ENCODE results near the gene MED13L.

DNA sequence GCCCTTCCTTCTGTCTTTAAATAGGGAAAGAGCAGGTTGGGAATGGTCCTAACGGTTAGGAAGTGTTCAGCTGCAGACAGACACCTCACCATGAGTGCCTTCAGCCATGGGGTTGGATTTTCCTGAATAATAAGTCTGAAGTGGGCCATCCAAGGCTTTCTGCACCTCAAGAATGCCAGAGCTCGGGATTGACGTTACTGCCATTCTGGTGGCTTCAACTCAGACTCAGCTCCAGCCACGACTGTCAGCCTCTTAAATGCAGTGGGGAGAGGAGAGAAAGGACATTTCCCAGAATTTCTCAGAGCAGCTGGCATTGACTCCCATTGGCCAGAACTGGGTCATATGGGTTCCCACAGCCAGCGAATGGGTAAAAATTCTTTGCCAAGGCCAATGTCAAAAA, 363.4 kb downstream of the MED13L start:
- TF ChIP-seq, protein P1, sequence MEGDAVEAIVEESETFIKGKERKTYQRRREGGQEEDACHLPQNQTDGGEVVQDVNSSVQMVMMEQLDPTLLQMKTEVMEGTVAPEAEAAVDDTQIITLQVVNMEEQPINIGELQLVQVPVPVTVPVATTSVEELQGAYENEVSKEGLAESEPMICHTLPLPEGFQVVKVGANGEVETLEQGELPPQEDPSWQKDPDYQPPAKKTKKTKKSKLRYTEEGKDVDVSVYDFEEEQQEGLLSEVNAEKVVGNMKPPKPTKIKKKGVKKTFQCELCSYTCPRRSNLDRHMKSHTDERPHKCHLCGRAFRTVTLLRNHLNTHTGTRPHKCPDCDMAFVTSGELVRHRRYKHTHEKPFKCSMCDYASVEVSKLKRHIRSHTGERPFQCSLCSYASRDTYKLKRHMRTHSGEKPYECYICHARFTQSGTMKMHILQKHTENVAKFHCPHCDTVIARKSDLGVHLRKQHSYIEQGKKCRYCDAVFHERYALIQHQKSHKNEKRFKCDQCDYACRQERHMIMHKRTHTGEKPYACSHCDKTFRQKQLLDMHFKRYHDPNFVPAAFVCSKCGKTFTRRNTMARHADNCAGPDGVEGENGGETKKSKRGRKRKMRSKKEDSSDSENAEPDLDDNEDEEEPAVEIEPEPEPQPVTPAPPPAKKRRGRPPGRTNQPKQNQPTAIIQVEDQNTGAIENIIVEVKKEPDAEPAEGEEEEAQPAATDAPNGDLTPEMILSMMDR (IDR thresholded peaks at IDR 0.05), result no peak
- TF ChIP-seq POLR2A (IDR thresholded peaks at IDR 0.05), result no peak
